LNCaP clone FGC (cell line): Measurements from ENCODE around the gene SLC25A21.

ENCODE experiments used
- DNase-seq: peaks from one replicate; pipeline ENCODE4 v3.0.0-alpha.2; 2011; ENCODE audit warnings: low read depth
- H3K4me3 ChIP-seq: 2 replicates; pipeline ENCODE4 v1.5.1; 2011; ENCODE audit warnings: mild to moderate bottlenecking, low read depth, low read length, control low read depth
- TF ChIP-seq, protein P1 (sequence below): IDR thresholded peaks from 2 replicates; pipeline ENCODE4 v1.5.1; 2012; ENCODE audit warnings: mild to moderate bottlenecking; ENCODE audit not compliant: control insufficient read depth, insufficient read depth; ENCODE audit errors: extremely low read depth

Gene SLC25A21

DNA sequence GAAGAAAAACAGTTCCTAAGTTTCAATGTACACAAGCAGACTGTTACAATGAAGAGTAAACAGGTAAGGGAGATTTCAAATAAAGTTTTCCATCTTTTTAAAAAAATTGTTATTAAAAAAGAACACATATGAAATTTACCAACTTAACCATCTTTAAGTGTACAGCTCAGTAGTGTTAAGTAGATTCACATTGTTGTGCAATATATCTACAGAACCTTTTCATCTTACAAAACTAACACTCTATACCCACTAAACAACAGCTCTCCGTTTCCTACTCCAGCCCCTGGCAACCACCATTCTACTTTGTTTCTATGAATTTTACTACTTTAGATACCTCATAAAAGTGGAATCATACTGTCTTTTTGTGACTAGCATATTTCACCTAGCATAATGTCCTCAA, 139.5 kb downstream of the SLC25A21 start:
- DNase-seq, result no peak
- TF ChIP-seq, protein P1, sequence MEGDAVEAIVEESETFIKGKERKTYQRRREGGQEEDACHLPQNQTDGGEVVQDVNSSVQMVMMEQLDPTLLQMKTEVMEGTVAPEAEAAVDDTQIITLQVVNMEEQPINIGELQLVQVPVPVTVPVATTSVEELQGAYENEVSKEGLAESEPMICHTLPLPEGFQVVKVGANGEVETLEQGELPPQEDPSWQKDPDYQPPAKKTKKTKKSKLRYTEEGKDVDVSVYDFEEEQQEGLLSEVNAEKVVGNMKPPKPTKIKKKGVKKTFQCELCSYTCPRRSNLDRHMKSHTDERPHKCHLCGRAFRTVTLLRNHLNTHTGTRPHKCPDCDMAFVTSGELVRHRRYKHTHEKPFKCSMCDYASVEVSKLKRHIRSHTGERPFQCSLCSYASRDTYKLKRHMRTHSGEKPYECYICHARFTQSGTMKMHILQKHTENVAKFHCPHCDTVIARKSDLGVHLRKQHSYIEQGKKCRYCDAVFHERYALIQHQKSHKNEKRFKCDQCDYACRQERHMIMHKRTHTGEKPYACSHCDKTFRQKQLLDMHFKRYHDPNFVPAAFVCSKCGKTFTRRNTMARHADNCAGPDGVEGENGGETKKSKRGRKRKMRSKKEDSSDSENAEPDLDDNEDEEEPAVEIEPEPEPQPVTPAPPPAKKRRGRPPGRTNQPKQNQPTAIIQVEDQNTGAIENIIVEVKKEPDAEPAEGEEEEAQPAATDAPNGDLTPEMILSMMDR, result no peak
- no peak overlapping the region for H3K4me3 ChIP-seq

DNA sequence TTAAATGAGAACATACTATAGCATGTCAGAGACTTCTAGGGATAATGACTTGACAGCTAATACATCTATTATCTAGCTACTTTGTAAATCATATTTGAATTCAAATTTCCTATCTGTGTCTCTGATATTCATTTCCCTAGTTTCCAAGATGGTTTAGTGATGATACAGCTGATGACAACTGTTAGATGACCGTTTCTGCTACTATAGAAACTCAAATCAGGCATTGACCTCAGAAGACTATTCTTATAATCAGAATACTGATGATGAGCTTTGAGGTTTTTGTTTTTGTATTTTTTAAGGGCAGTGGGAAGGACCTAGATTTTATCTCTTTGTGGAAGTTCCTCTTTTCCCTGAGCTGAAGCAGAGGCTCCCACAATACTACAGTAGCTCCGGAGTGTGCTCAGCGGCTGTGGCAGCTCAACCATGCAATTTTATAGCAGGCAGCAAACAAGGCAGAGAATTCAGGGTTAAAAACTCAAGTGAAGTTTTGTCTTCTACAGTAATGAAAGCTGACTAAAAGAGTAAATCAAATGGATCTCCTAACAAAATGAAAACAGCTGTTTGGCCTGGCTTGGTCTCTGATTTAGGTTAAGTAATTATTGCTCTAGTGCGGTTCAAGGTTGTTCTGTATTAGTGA, 145.1 kb downstream of the SLC25A21 start:
- no peak overlapping the region for H3K4me3 ChIP-seq
- no peak for DNase-seq
- TF ChIP-seq, protein P1, result no peak

DNA sequence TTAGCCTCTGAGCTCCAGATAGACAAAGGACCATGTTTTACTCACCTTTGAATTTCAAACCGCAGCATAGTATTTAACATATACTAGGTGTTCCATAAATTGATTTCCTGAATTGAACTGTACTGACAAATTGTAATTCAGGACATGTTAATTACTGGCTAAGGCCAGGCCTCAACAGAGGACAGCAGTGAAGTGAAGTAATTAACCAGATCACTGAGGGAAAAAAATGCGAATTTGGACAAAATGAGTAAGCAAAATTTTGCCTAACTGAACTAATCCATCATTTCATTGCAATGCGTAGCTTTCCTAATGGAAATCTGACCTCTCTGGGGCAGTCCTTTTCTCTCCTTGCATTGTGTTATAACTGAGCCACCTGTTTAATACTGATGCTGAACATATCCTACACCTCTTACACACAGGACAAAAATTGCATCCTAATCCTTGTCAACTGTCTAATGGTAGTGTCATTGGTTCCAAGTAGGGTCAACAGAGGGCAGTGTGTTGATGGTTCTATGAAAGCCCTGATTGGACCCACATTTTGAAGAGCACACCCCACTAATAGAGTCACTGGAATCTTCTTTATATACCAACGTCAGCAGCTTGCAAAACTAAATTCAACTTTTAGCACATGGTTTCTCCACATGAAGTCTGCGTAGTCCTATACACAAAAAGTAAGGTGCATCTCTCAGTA, 148.4 kb downstream of the SLC25A21 start:
- TF ChIP-seq, protein P1, result 0 out of 2 replicates have a peak, but pooled peaks have one; percentile 23
- H3K4me3 ChIP-seq, result no peak overlapping the region
- DNase-seq, result no peak

DNA sequence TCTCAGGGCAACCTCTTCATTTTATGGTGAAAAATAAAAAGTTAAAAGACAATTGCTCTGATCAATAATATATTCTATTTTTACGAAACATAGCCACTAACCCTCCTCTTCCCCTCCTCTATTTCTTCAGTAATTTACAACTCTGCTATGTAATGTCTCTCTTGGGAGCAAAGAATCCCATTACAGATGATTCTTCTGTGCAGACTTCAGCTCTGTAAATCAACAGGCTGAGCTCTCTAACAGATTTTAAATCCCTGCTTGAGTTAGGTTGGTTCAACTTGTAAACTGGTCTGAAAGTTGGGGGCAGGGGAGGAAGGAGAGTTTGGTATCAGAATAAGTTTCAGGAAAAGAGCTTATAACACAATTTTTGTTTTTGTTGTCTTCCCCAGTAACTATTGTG, 151.0 kb downstream of the SLC25A21 start:
- TF ChIP-seq, protein P1, result no peak
- no peak for DNase-seq
- no peak overlapping the region for H3K4me3 ChIP-seq

DNA sequence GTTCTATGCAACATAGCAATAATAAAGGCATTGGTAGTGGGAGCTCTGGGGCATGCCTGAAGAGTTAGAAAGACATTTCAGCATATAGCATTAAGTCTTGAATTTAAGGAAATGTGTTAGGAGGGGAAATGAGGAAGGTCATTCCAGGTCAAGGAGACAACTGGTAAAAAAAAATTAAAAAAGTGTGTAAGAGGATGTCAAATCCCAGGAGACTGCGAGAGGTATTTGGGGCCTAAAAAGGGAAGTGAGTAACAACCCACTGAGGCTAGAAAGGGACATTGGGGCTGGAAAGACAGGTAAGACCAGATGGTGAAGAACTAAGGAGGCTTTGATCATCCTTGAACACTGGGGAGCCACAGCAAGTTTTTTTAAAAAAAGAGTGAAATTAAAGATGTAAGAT, 152.9 kb downstream of the SLC25A21 start:
- H3K4me3 ChIP-seq, result no peak overlapping the region
- DNase-seq, result no peak
- TF ChIP-seq, protein P1, result no peak

DNA sequence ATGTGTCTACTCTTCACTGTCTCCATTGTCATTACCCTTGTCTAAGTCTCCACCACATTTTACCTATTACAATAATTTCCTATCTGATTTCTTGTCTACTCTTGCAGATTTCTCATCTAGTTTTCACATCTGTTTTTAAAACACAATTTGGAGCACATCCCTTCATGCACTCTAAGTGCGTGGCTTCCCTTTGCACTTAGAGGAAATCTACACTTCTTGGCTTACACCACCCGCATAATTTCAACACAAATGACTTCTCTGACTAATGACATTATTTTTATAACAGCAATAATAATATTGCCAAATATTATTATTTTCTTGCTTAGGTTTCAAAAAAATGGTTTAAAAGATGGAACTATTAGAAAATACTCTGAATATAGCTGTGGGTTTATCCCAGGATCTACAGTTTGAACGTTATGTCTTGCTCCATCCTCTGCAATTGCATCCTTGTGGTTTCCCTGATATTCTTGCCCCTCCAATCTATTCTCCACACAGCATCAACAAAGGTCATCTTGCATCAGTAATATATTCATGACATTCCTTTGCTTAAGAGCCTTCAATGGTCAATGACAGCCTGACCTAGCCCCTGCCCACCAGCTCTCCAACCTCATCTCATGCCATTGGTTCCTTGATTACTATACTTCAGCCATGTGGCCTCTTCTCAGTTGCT, 153.7 kb downstream of the SLC25A21 start:
- TF ChIP-seq, protein P1, result no peak
- no peak for DNase-seq
- no peak overlapping the region for H3K4me3 ChIP-seq
